Dedifferentiated amniotic fluid mesenchymal stem cell (primary cell): ENCODE measurements around the gene RUFY3.
"Not testable (repeated sequence)": the region's sequence is repeated elsewhere in the genome, so short reads cannot be mapped to it uniquely, and the experiment has no call there.

Experiments
- DNase-seq: peaks from one replicate; pipeline ENCODE4 v3.0.0-alpha.2; 2016; ENCODE audit errors: extremely low spot score

The RUFY3 gene

DNA sequence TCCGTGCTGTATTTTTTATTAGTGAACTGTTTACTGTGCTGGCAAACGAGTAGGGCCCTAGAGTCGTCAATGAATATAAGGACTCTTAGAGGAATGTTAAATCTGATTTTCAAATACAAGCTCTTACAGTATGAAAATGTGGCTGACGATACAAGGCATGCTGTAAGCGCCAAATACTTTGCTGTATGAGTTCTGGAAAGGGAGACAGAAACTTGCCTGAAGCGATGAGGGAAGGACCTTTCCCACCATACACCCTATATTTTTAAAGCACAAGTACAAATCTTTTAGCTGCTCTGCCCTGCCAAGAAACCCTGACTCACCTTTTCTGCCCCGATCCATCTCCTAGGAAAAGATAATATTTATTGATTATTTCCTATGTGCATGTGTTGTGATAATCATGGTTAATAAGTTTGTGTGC, 15.7 kb upstream of the RUFY3 start:
- no peak for DNase-seq

DNA sequence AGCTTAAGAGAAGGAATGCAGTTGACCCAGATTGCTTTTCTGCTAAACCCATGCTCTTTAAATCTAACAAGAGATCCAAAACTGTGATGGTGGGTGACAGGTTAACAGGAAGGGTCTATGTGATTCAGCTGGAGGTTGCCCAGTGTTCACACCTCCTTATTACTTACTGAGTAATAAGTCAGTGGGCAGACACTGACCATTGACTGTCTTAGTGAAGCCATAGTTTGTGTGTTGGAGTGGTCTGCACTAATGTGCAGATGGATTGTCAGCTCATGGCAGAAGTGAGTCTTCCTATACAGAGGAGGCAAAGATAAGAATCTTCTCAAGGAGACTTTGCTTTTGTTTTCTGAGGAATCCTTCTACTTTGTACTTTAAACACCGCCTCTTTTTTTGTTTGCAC, 15.2 kb upstream of the RUFY3 start:
- no peak for DNase-seq

DNA sequence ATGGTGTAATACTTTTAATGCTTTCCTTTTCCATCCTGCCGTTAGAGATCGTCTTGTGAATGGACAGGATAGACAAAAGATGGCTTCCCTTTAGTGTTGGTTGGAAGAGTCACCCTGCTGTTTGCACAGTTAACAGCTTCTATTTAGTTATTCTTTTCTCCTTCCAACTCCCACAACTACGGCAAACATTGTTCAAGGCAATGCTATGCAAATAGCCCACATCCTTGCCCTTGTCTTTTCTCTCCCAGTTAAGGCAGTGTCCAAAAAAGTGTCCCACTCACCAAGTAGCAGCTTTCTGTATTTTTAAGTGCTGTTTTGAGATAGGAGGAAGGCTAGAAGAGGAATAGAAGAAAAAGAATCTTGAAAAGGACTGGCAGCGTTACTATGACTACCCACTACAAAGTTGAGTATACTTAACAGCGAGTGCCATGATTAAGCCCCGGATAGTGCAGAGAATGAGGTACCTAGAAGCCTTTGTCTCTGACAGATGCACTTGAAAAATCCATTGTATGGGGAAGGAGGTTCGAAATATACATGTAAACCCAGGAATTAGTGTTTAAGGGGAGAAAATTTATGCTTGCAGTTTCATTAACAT, 12.1 kb upstream of the RUFY3 start:
- DNase-seq = no peak

DNA sequence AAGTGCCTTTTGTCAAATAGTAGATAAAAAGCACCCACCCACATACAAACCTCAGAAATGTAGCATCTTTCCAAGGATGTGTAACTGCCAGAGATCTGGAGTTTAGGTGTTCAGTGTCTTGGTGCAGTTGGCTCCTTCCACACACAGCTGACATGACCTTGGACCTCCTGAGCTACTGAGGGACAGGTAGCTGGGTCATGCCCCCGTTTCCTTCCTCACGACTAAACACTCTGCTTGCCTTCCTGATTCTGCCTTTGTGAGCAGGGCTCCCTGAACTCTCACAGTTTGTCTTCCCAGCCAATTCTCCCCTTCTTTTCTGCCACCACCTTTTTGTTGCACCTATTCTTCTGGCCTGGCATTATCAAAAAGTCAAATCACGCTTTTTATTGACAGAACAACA, 10.2 kb upstream of the RUFY3 start:
- no peak for DNase-seq

DNA sequence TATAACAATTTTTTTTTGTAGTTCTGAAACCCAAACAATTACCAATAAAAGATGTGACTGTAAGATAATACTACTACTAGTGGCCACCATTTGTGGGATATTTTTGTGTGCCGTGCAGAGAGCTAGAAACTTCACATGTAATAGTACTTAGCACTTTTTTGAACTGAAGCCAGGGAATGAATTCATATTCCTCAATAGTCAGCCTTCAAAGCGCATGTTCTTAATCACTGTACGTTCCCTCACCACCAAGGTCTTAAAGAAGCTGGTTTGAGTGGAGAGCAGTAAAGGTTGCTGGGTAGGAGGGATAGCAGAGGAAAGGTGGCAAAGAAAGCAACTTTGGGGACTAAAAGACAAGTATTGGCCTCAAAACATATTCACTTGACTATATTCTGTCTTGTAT, 9.6 kb upstream of the RUFY3 start:
- DNase-seq = no peak

DNA sequence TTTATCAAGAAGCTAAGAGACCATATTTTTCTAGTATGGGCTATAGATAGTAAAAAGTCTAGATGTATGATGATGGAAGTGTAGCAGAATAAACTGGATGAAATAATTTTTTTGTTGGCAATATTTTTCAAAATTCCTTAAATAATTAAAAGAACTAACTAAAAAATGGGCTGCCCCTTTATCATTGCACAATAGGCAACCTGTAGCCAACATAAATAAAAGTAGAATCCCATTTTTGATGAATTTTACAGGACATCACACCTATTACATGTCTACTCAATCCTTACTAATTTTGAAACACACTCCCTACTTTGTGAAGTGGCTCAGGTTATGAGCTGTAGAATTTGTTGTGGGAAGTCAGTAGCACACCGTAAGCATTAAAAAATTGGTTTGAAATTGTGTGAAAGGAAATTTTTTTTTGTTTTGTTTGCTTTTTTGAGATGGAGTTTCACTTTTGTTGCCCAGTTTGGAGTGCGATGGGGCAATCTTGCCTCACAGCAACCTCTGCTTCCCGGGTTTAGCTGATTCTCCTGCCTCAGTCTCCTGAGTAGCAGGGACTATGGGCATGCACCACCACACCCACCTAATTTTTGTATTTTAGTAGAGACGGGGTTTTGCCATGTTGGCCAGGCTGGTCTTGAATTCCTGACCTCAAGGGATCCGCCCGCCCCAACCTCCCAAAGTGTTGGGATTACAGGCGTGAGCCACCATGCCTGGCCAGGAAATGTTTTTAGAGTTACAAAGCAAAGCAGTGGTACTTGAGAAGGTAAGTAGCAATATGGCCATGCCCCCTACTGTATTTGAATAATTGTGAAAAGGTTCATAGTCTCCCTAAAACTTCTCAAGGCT, 8.9 kb upstream of the RUFY3 start:
- DNase-seq = no peak

DNA sequence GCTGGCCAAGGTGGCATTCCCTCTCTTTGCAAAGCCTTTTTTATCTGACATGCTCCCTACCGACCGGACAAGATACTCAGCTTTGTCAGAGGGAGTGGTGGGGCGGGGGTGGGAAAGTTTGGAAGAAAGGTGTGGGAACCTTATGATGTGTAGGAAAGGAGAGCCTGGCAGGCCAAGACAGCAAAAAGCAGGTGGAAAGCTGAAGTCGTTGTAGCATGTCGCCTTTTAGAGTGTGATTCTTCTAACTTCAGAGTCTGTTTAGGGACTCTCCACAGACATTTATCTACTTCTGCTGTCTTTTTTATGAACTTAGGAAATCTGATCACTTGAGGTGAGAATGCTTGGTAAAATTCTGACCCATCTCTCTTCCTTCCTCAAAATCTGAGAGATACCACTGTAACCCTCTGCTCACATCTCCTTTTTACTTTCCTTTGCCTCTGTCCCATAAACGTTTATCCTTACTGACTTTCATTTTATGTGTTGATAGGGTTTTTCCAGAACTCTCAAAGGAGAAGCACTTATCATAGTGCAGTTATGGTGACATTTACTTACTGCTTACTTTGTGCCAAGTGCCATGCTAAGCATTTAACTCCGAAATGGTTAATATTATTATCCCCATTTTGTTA, 8.2 kb upstream of the RUFY3 start:
- no peak for DNase-seq

DNA sequence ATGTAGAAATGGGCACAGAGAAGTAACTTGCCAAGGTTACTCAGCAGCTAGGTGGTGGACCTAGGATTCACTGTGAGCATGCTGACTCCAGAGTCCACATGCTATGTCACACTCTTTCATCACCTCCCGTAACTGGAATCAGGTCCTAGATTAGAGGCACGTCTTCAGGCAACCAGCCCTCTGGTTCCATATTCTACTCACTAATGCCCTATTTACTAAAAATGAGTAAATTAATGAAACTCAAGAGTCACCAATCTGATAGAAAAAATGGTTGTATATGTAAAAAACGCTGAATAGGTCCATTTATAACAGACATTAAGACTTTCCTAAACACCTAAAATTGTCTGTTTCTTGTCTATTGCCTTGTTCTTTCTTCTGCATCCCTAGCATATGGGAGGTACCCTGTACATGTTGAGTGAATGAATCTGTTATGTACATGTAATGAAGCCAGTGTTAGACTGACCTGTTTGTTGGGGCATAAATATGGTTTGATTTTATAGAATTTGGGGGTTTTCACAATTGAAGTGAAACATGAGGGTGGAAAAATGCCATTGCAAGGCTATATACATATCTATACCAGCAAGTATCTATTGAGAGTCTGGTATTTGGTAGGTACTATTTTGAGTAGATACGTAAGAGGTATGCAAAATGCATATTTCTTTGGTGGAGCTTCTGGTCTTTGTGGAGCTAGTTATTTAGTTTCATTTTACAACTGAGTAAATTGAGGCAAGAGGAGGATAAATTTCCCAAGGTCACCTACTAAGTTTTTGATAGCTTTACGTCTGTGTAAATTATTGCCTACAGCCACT, 7.5 kb upstream of the RUFY3 start:
- DNase-seq = no peak

DNA sequence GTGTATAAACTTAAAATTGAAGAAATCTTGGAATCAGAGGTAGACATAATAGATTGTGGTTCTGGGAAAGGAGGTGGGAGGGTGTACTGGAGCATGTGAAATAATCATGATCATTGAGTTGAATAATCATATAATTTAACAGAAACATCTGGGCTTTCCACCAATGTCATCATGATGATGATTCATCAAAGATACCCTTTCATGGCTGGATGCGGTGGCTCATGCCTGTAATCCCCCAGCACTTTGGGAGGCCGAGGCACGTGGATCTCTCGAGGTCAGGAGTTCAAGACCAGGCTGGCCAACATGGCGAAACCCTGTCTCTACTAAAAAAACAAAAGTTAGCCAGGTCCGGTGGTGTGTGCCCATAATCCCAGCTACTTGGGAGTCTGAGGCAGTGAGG, 6.7 kb upstream of the RUFY3 start:
- DNase-seq = no peak

DNA sequence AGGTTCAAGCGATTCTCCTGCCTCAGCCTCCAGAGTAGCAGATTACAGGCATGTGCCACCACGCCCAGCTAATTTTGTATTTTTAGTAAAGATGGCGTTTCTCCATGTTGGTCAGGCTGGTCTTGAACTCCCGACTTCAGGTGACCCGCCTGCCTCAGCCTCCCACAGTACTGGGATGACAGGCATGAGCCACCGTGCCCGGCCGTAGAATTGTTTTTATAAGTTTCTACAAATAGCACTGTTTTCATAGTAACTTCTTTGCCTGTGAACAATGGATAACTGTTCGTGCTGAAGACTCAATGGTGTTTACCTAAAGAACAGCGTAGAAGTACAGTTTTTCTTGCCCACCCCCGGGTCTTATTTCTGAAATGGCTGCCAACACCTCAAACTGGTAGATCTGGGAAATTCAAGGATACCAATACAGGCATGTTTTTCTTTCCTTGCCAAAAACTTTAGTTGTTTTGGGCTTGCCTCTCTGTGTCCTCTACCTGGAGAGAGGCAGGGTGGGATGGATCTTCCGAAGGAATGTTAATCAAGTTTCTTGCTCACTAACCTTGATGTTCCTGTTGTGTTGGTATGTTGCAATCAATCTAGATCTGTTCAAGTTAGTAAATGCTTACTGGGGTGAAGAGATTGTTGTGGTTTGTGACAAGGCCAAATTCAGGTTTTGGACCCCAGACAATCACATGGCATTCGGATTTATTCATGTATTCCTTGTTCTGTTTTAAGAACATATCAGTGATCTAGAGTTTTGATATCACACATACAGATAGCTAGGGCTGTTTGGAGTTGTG, 2.8 kb upstream of the RUFY3 start:
- no peak for DNase-seq

DNA sequence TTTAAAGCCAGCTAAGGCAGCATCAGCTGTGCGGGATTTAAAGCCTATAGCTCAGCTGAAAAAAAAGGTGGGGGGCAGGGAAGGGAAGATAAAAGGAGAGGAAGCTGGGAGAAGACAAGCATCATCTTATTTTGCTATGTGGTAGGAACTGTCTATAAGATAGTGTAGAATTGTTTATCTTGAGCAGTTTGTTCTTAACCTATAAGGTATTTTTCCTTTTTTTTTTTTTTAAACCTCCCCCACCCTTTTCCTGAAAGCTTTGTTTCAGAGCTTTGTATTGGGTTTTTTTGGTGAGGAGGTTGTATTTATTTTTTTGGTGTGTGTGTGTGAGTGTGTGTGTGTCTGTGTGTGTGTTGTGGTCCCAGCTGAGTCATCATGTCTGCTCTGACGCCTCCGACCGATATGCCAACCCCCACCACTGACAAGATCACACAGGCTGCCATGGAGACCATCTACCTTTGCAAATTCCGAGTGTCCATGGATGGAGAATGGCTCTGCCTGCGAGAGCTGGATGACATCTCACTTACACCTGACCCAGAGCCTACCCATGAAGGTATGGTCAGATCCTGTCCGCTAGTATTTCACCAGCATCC, 531 bp downstream of the RUFY3 start:
- no peak for DNase-seq

DNA sequence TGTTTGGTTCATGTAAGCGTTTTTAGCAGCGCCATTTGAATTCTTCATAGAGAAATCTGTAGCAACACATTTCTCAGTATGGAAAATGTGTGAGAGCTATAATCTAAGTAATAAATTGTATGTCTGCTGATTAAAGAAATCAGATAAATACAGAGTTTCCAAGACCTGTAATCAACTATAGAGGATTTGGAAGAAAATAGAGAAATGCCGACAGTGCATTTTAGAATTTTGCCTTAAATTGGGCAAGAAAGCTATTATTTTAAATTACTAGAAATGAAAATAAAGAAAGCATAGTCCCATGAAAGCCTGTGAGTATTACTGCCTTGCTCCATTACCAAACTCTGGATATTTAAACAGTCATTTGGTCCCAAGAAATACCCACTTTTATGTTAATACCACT, 2.7 kb downstream of the RUFY3 start:
- no peak for DNase-seq

DNA sequence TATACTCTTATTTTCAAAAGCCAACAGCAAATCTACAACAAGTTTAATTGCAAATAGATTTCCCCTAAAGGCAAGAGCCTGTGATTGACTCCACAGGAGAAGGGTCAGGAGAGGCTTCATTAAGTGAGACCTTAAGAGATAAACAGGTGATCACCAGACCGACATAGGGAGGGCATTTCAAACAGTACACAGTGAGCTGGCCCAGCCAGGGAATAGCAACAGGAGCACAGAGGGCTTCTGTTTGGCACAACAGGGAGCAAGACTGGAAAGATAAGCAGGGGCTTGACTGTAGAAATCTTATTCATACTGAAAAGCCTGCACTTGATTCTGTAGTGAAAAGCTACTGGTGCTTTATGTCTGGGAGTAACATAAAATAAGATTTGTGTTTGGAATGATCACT, 3.9 kb downstream of the RUFY3 start:
- DNase-seq = no peak

DNA sequence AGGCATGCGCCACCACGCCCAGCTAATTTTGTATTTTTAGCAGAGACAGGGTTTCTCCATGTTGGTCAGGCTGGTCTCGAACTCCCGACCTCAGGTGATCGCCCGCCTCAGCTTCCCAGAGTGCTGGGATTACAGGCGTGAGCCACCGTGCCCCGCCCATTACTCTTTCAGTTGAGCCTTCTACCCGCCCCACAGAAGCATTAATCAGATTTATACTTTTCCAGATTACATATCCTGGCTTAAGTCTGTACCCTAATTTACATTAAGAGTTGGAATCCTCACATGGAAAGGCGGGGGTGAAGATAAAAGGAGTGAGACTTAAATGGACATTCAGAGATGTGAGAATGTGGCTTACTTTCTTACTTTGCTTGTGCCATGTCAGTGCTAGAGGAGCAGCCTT, 4.8 kb downstream of the RUFY3 start:
- DNase-seq = not testable (repeated sequence)

DNA sequence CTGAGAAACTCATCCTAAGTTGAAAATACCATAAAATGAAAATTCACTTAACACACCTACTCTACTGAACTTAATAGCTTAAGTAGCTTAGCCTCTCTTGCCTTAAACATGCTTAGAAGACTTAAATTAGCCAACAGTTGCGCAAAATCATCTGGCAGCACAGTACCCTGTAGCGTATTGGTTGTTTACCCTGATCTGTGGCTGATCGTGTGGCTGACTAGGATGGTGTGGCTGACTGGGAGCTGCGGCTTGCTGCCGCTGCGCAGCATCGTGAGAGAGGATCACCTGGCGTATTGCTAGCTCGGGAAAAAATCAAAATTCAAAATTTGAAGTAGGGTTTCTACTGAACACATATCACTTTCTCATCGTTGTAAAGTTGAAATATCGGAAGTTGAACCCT, 6.3 kb downstream of the RUFY3 start:
- DNase-seq = no peak

DNA sequence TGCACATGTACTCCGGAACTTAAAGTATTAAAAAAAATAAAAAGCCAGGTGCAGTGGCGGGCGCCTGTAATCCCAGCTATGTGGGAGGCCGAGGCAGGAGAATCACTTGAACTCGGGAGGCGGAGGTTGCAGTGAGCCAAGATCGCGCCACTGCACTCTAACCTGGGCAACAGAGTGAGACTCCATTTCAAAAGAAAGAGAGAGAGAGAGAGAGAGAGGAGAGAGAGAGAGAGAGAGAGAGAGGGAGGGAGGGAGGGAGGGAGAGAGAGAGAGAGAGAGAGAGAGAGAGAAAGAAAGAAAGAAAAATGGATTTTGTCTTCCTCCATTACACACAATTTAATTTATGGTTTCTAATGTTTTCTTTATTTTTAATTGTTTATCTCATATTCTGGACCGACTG, 11.1 kb downstream of the RUFY3 start:
- DNase-seq = not testable (repeated sequence)

DNA sequence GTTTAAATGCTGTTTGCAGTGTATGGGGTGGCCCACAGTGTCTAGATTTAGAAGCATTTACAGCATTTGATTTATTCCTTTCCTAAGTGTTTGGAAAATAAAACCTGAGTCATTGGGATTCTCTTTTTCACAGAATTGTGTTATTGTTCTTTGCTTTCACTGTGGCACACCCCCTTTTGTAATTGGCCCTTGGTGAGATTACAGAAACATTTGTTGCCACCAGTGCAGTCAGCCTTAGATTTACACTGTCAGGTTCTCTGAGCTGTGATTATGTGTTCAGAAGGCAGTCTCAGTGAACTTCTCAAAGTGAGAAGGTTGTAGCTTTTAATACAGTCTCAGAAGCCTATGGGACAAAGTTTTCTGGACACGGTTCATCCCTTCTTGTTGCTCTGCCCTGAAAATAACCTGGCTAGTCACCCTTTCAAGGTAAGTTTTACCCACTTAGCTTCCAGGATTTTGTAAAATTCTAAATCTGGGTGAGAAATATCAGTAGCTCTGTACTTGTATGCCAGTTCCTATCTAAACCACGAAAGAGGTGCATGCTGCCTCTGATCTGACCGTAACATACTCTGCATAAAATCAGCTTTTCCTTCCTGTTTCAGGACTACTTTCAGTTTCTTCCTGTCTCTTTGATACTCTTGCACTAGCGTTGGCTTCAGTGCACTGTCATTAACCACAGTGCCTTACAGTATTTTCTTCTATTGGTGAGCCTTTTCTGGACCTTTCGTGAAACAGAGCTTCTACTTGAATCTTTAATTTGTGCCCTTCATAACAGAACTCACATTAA, 12.6 kb downstream of the RUFY3 start:
- DNase-seq = peak; percentile 41

DNA sequence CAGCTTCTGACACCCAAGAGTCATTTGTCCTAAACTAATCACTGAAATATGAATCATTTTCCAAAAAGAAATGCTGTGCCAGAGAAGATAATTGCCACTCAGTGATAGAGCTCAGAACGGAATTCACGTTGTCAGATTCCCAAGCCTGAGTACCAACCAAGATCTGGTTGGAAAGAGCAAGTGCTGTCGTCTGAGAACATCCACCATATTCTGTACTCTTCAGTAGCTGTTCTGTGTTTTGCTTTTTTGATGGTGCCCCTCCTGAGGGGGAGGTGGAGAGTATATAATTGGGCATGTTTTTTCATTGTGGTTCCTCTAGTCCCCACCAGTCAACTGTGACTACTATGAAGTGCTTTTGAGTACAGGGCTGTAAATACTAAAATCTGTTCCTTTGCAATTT, 13.2 kb downstream of the RUFY3 start:
- no peak for DNase-seq

DNA sequence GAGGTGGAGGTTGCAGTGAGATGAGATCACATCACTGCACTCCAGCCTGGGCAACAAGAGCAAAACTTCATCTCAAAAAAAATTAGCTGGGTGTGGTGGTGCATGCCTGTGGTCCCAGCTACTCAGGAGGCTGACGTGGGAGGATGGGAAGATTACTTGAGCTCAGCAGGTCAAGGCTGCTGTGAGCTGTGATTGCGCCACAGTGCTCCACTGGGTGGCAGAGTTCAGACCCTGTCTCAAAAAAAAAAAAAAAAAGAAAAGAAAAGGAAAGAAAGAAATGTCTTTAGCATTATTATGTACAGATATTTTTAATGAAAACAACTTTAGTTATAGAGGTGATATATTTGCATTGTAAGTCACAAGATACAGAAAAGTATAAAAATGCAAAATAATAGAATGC, 14.2 kb downstream of the RUFY3 start:
- not testable (repeated sequence) for DNase-seq

DNA sequence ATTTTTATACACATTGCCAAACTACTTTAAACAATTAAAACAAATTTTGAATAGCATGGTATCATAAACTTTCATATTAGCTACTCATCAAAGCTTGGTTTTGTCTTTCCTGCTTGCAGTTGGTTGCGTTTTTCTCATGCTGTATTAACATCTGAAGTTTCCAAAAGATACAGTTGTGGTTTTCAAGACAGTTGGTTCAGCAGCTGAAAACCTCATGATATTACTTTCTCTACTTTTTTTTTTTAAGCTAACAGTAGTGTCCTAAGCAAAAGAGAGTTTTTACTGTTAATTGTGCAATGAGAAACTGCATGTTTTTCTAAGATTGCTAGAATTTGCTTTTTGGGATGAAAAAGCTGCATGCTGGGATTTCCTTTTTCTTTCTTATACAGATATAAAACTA, 15.2 kb downstream of the RUFY3 start:
- DNase-seq = no peak
